Neuron (in vitro differentiated cells): ENCODE measurements around the gene C10orf143.

Experiments
- H2AFZ ChIP-seq: one replicate; pipeline ENCODE4 v1.6.1; 2013; ENCODE audit warnings: low read depth, mild to moderate bottlenecking, inconsistent platforms, low read length, moderate library complexity
- H3K27me3 ChIP-seq: one replicate; pipeline ENCODE4 v1.6.1; 2013; ENCODE audit warnings: low read length; ENCODE audit not compliant: insufficient read depth
- H3K36me3 ChIP-seq: one replicate; pipeline ENCODE4 v1.6.1; 2013; ENCODE audit warnings: low read length; ENCODE audit not compliant: insufficient read depth
- H3K4me1 ChIP-seq: one replicate; pipeline ENCODE4 v1.6.1; 2013; ENCODE audit warnings: low read length; ENCODE audit not compliant: insufficient read depth
- H3K4me3 ChIP-seq: 2 replicates; pipeline ENCODE4 v1.5.1; 2013; ENCODE audit warnings: mild to moderate bottlenecking, low read length, moderate library complexity
- H3K9me3 ChIP-seq: one replicate; pipeline ENCODE4 v1.6.1; 2013; ENCODE audit warnings: low read length

The C10orf143 gene

DNA sequence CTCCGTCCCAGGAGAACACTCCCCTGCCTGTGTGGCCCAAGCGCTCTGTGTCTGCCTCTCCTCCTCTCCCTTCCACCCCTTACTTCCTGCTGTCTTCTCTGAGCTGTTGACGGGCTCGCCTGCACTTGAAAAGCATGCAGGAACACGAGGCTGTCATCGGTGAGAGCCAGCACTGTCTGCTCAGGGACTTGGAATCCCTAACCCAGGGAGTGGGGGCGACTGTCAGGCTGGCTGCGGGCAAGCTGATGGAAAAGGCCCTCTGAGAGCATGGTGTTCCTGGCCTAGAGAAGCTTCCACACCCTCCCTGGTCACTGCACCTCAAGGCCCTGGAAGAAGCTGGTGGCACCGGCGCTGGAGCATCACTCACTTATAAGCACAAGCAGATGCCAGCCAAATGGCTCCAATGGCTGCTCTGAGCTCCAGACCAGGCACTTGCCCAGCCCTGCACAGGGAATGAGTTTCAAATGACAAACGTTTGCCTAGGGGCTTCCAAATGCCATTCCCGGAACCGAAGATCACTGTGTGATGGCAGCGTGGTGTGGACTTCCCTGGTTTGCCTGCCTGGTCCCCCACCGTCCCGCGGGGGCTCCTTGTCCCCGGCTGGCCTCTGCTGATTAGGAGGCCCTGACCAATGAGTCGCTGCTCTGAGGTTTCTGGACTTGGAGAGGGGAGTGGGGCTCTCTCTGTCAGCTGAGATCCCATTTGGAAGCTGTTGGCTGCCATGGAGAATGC, 89.8 kb downstream of the C10orf143 start:
- H3K9me3 ChIP-seq: no peaks in the 10 kb centered on the region
- no peak overlapping the region for H3K4me3 ChIP-seq
- no peak overlapping the region for H2AFZ ChIP-seq
- no peaks in the 10 kb centered on the region for H3K36me3 ChIP-seq
- no peaks in the 10 kb centered on the region for H3K4me1 ChIP-seq
- H3K27me3 ChIP-seq: peaks cover 4% of the 10 kb centered on the region

DNA sequence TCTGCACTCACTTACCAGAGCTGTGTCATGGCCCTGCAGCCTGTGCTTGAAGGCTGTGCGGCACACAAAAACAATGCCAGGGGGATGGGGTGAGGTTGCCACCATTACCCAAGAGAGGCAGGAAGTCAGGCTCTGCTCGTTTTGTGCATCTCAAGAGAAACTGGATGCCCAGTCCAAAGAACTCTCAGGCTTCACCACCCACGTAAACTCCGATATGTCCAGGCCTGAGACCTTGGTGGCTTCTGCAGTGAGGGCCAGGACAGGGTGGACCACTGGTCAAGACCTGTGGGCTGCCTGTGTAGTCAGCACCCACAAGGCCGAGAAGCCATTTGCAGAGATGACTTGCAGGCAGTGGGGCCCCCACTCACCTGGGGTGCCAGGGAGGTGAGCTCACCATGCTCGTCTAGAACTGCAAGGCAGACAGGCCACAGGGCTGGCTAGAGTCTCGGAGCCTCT, 91.9 kb downstream of the C10orf143 start:
- Histone ChIP-seq H3K9me3 (no peaks in the 10 kb centered on the region), H3K27me3 (peaks cover 4% of the 10 kb centered on the region), H3K4me1 (no peaks in the 10 kb centered on the region), H3K4me3 (no peak overlapping the region), H3K36me3 (no peaks in the 10 kb centered on the region), H2AFZ (no peak overlapping the region)

DNA sequence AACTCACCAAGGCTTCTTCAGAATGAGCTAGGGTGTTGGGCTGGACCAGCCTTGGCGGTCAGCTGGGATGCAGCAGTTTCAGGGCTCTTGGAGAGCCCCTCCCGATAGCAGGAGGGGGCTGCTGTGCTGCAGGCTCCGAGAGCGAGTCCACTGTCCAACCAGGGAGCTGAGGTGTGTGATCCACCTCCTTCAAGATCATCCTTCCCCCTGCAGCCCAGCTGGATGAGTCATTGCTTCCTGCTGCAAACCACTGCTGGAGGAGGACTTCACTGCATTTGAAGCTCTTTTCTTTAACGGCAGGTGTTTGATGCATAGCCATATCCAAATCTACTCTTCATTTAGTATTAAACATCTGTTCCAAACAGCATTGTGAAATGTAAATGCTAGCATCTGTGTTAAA, 92.4 kb downstream of the C10orf143 start:
- no peaks in the 10 kb centered on the region for H3K36me3 ChIP-seq
- no peak overlapping the region for H3K4me3 ChIP-seq
- no peaks in the 10 kb centered on the region for H3K9me3 ChIP-seq
- H2AFZ ChIP-seq: no peak overlapping the region
- no peaks in the 10 kb centered on the region for H3K4me1 ChIP-seq
- no peaks in the 10 kb centered on the region for H3K27me3 ChIP-seq

DNA sequence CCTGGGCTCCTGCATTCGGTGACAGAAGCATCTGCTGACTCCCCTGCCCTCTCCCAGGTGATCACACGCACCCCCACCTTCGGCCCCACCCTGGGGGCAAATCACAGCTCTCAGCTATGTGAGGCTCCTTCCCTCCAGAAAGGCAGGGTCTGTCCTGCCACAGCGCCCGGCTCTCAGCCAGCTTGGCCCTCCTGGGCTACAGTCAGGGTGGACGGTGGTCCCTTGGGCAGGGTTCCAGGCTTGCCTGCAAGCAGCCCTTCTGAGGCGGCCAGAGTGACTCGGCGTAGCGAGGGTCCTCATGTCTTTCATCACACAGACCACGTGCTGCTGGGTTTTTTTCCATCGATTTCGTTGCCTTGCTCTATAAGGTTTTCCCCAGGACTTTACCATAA, 93.0 kb downstream of the C10orf143 start:
- no peaks in the 10 kb centered on the region for H3K9me3 ChIP-seq
- H3K4me1 ChIP-seq: no peaks in the 10 kb centered on the region
- H3K36me3 ChIP-seq: no peaks in the 10 kb centered on the region
- H3K4me3 ChIP-seq: no peak overlapping the region
- H2AFZ ChIP-seq: no peak overlapping the region
- no peaks in the 10 kb centered on the region for H3K27me3 ChIP-seq

DNA sequence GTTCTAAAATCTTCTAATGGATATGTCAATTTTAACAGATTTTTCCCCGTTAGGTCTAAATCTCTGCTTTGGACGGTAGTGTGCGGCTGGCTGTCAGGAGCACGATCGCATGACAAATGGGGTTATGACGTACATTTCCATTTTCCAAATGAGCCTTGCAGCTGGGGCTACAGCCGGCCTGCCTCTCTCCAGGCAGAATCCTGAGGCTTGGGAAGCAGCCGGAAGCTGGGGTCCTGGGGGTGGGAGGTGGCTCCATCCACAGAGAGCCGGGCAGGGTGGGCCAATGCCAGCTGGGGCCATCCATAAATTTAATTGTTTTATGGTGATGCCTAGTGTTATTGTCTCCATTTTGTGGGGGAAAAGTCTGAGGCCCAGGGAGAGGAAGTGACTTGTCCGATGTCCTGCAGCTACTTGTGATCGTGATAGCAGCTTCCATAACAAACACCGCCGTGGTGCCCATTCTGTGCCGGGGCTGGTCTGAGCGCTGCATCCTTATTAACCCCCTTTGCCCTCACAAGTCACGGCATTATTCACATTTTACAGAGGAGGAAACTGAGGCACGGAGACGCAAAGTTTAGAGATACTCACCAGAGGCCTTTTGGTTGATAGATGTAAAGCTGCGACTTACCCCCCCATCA, 93.5 kb downstream of the C10orf143 start:
- H3K4me1 ChIP-seq: no peaks in the 10 kb centered on the region
- H3K36me3 ChIP-seq: no peaks in the 10 kb centered on the region
- no peaks in the 10 kb centered on the region for H3K9me3 ChIP-seq
- no peaks in the 10 kb centered on the region for H3K27me3 ChIP-seq
- no peak overlapping the region for H3K4me3 ChIP-seq
- no peak overlapping the region for H2AFZ ChIP-seq

DNA sequence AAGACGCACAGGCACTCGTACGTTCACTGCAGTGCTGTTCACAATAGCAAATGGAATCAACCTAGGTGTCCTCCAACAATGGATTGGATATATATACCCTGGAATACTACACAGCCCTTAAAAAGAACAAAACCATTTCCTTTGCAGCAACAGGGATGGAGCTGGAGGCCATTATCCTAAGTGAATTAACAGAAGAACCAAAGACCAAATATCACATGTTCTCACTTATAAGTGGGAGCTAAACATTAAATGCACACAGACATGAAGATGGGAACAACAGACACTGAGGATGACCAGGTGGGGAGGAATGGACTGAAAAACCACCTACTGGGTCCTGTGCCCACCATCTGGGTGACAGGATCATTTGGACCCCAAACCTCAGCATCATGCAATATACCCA, 94.5 kb downstream of the C10orf143 start:
- Histone ChIP-seq H2AFZ (no peak overlapping the region), H3K4me1 (no peaks in the 10 kb centered on the region), H3K9me3 (no peaks in the 10 kb centered on the region), H3K36me3 (no peaks in the 10 kb centered on the region), H3K4me3 (no peak overlapping the region), H3K27me3 (no peaks in the 10 kb centered on the region)

DNA sequence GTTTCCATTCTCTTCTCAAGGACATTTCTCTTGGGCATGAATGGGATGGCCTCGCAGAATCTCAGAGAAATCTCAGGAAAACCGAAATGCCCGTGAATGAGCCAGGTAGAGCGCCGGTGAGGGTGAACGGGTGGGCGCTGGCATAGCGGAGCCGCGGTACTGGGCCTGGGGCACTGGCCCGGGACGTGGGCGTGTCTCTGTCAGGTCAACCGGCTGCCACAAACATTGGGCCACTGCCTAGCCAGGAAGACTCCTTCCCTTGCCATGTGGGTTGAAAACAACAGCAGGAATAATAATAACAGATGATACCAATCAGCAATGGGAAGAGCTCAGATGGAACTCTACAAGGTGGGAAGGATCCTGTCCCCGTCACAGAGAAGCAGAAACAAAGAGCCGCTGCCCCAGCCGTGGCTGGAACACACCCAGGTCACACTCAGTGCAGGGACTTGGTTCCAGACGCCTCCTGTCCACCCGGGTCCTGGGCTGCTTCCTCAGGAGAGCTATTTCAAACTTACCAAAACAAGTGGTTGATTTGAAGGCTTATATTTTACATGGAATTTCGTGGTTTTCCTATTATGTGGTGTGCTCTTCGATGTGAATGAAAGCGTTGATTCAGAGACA, 95.4 kb downstream of the C10orf143 start:
- Histone ChIP-seq H3K27me3 (no peaks in the 10 kb centered on the region), H3K9me3 (no peaks in the 10 kb centered on the region), H3K4me3 (no peak overlapping the region), H3K4me1 (no peaks in the 10 kb centered on the region), H3K36me3 (no peaks in the 10 kb centered on the region), H2AFZ (no peak overlapping the region)

DNA sequence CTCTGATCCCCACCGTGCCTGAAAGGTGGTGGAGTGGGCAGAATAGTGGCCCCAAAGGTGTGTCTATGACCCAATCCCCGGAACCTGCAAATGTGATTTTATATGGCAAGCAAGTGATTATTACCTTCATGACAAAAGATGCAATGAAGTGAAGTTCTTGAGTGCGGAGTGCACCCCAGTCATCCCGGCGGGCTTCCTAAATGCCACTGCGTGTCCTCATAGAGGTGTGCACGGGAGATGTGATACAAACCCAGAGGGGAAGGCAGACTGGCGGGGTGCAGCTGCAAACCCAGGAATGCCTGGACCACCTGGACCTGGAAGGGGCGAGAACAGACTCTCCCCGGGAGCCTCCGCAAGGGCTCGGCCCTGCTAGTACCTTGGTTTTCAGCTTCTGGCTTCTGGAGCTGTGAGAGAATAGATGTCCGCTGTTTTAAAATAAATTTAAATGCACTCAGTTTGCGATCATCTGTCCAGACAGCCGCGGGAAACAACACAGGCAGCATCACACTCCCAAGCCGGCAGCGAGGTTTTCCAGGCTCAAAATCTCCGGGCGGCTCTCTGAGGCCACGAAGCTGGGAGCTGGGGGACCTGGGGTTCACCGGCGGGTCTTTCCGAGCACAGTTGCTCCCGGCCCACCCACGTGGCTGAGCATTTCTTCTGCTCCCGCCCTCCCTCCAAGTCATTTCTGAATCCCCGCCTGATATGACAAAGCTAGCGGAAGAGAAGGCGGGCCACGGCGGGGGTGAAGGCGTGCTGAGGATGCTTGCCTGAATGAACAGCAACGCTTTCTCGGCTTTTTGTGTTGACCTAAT, 96.2 kb downstream of the C10orf143 start:
- no peaks in the 10 kb centered on the region for H3K4me1 ChIP-seq
- no peaks in the 10 kb centered on the region for H3K27me3 ChIP-seq
- H2AFZ ChIP-seq: no peak overlapping the region
- H3K9me3 ChIP-seq: no peaks in the 10 kb centered on the region
- H3K36me3 ChIP-seq: no peaks in the 10 kb centered on the region
- H3K4me3 ChIP-seq: no peak overlapping the region
